Ectodermal cell (in vitro differentiated cells): Measurements from ENCODE around the gene CCL20. TPM values are rescaled to one million over a fixed set of nuclear protein-coding genes. Genes with fewer than 3 reads are reported as not detected.

Experiments
- H3K27ac ChIP-seq: 2 replicates; pipeline ENCODE4 v1.7.0; 2013; ENCODE audit warnings: mild to moderate bottlenecking, low read depth, low read length; ENCODE audit not compliant: insufficient read depth, poor library complexity, severe bottlenecking
- H3K27me3 ChIP-seq: 2 replicates; pipeline ENCODE4 v1.7.0; 2013; ENCODE audit warnings: mild to moderate bottlenecking, low read length; ENCODE audit not compliant: insufficient read depth, control insufficient read depth, poor library complexity, severe bottlenecking
- H3K36me3 ChIP-seq: one replicate; pipeline ENCODE4 v1.7.0; 2013; ENCODE audit warnings: low read length; ENCODE audit not compliant: control insufficient read depth, insufficient read depth
- H3K4me1 ChIP-seq: one replicate; pipeline ENCODE4 v1.7.0; 2013; ENCODE audit warnings: low read length; ENCODE audit not compliant: control insufficient read depth, insufficient read depth
- H3K4me3 ChIP-seq: 2 replicates; pipeline ENCODE4 v1.7.0; 2013; ENCODE audit warnings: low read depth, low read length, control low read depth; ENCODE audit not compliant: insufficient read depth
- H3K9me3 ChIP-seq: 2 replicates; pipeline ENCODE4 v1.7.0; 2013; ENCODE audit warnings: mild to moderate bottlenecking, low read length, moderate library complexity; ENCODE audit not compliant: control insufficient read depth
- WGBS, 2 experiments: methylation state at CpG; one replicate each; pipeline ENCODE4 v1.1.7; 2013; ENCODE audit warnings: missing lambda C conversion rate in 2 of 2; 5-methylcytosine and 5-hydroxymethylcytosine counted together
- polyA plus RNA-seq, 4 experiments: library from polyadenylated mRNA; stranded (reverse); fragments of 50-300 nt; gene quantifications; one replicate each; pipeline ENCODE4 v1.2.3, GENCODE V29; 2013

CCL20 gene
- polyA plus RNA-seq (2013, experiment 1 of 4): not detected
- not detected for polyA plus RNA-seq (2013, experiment 2 of 4)
- polyA plus RNA-seq (2013, experiment 3 of 4): not detected
- polyA plus RNA-seq (2013, experiment 4 of 4): not detected

- Histone ChIP-seq H3K36me3 (no peaks in the 10 kb centered on the region), H3K27me3 (no peaks in the 10 kb centered on the region), H3K4me3 (no peak within 1 kb of the TSS), H3K27ac (no peak within 1 kb of the TSS), H3K4me1 (no peaks in the 10 kb centered on the region), H3K9me3 (no peaks in the 10 kb centered on the region)
- 92 to 97% methylated on average over 9 of the region's 9 CpGs for WGBS, 2 experiments
These were observed at the start of gene CCL20 for GRCh38 chr2:227813562-227814353. CCL20 (plus strand) TSS chr2:227813842; CDS start chr2:227813912, 70 bp downstream.

DNA sequence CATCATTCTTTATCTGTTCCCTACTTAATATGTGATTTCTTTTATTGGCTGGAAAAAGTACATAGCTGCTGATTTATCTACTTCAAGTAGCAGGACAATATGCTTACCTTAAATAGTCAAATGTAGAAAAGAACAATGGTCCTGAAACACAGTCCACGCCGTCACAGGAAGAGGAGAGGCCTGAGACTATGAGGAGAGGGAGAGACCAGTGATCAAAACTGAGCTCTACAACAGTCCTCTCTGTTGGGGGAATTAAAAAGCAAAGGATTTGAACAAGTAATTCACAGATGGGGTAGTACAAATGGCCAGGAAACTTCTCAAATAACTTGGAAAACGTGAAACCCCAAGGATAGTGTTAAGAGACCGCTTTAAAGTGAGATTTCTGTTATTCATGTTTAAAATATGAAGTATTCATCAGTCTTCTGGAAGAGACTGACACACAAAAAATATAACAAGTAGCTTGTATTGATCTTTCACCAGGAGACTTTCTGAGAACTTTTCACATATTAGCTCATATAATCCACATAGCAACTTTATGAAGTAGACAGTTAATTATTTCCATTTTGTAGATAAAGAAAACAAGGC lies 47.8 kb upstream of the CCL20 start:
- H3K9me3 ChIP-seq: no peaks in the 10 kb centered on the region
- no peak overlapping the region for H3K4me3 ChIP-seq
- H3K36me3 ChIP-seq: no peaks in the 10 kb centered on the region
- H3K4me1 ChIP-seq: no peaks in the 10 kb centered on the region
- H3K27ac ChIP-seq: no peak overlapping the region
- 54 to 63% methylated on average over 4 of the region's 4 CpGs for WGBS, 2 experiments
- H3K27me3 ChIP-seq: no peaks in the 10 kb centered on the region

DNA sequence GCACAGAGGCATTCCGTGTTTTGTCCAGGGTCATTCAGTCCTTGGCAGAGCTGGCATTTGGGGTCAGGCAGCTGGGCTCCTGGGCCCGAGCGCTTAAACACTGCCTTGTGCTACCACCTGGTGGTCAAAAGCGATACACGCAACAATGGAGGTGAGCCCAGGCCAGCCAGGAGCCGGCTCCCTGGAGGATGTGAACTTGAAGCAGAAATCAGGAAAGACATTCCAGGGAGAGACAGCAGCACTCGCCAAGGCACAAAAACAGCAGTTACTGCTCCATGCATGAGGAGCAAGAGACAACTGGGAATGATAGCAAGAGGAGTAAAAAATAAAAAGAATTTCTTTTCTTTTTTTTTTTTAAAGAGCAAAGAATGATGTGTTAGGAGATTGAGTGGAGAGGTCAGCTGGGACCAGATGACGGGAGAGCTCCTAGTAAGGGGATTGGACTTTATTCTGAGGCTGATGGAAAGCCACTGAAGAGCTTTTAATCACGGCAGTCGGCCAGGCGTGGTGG lies 47.2 kb upstream of the CCL20 start:
- Histone ChIP-seq H3K4me1 (no peaks in the 10 kb centered on the region), H3K9me3 (no peaks in the 10 kb centered on the region), H3K27me3 (no peaks in the 10 kb centered on the region), H3K27ac (no peak overlapping the region), H3K4me3 (no peak overlapping the region), H3K36me3 (no peaks in the 10 kb centered on the region)
- 38 to 41% methylated on average over 11 of the region's 11 CpGs for WGBS, 2 experiments

DNA sequence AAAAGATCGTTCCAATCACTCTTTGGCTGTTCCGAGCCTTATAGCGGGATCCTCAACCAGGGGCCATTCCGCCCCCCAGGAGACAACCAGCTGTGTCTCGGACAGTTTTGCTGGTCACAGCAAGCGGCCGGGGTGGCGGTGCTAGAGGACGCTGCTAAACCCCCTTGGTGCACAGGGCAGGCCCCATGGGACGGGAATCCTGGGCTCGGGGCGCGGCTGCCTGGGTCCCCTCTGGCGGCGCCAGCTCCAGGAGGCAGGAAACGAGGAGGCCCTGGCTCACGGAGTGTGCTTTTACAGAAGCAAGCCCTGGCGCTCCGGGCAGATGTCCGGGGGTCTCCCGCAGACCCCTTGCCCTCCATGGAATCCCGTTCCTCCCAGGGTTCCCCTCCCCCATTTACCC lies 45.8 kb upstream of the CCL20 start:
- H3K36me3 ChIP-seq: no peaks in the 10 kb centered on the region

GRCh38 chr2:227772197-227772661 lies 41.4 kb upstream of the CCL20 start:
- no peaks in the 10 kb centered on the region for H3K4me1 ChIP-seq
- WGBS, 2 experiments: 70 to 86% methylated on average over 5 of the region's 5 CpGs
- no peak overlapping the region for H3K27ac ChIP-seq
- H3K27me3 ChIP-seq: no peaks in the 10 kb centered on the region
- no peak overlapping the region for H3K4me3 ChIP-seq
- no peaks in the 10 kb centered on the region for H3K36me3 ChIP-seq
- no peaks in the 10 kb centered on the region for H3K9me3 ChIP-seq

More for the DNA sequence above, 45.8 kb upstream of the CCL20 start:
- no peaks in the 10 kb centered on the region for H3K4me1 ChIP-seq
- H3K4me3 ChIP-seq: no peak overlapping the region
- H3K9me3 ChIP-seq: no peaks in the 10 kb centered on the region
- no peaks in the 10 kb centered on the region for H3K27me3 ChIP-seq
- 94 to 95% methylated on average over 22 of the region's 22 CpGs for WGBS, 2 experiments
- H3K27ac ChIP-seq: no peak overlapping the region

GRCh38 chr2:227772932-227773331 lies 40.7 kb upstream of the CCL20 start:
- Histone ChIP-seq H3K27me3 (no peaks in the 10 kb centered on the region), H3K4me3 (no peak overlapping the region), H3K4me1 (no peaks in the 10 kb centered on the region), H3K27ac (no peak overlapping the region), H3K36me3 (no peaks in the 10 kb centered on the region), H3K9me3 (no peaks in the 10 kb centered on the region)
- WGBS, 2 experiments: 79 to 89% methylated on average over 1 to 2 of the region's 2 CpGs

DNA sequence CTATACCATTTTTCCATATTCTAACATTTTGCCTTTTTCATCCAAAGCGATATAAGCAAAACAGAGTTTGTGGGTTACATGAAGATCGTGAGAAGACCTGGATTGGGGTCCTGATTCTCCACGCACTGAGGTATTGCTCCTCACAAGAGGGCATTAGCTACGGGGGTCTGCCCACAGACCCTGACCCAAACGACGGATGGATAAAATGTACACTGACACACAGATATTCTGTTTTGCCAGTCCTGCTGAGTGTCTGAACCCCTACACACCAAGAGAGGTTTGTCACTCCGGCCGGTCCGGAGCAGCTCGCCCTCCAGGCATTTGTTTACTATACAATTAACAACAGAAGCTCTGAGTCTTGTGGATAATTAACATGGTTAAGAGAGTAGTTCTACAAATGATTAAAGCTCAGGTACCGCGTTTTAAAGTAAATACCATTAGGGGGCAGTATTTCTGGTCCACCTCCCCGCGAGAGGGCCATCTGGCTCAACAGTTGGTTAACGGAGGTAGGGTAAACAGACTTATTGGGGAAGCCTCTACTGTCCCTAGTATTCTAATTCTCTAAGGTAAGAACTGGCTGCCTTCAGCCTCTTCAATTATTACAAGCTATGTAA lies 39.5 kb upstream of the CCL20 start:
- Histone ChIP-seq H3K27me3 (no peaks in the 10 kb centered on the region), H3K9me3 (no peaks in the 10 kb centered on the region), H3K4me1 (no peaks in the 10 kb centered on the region), H3K36me3 (no peaks in the 10 kb centered on the region), H3K4me3 (no peak overlapping the region), H3K27ac (no peak overlapping the region)
- WGBS, 2 experiments: 61 to 62% methylated on average over 13 to 15 of the region's 15 CpGs

DNA sequence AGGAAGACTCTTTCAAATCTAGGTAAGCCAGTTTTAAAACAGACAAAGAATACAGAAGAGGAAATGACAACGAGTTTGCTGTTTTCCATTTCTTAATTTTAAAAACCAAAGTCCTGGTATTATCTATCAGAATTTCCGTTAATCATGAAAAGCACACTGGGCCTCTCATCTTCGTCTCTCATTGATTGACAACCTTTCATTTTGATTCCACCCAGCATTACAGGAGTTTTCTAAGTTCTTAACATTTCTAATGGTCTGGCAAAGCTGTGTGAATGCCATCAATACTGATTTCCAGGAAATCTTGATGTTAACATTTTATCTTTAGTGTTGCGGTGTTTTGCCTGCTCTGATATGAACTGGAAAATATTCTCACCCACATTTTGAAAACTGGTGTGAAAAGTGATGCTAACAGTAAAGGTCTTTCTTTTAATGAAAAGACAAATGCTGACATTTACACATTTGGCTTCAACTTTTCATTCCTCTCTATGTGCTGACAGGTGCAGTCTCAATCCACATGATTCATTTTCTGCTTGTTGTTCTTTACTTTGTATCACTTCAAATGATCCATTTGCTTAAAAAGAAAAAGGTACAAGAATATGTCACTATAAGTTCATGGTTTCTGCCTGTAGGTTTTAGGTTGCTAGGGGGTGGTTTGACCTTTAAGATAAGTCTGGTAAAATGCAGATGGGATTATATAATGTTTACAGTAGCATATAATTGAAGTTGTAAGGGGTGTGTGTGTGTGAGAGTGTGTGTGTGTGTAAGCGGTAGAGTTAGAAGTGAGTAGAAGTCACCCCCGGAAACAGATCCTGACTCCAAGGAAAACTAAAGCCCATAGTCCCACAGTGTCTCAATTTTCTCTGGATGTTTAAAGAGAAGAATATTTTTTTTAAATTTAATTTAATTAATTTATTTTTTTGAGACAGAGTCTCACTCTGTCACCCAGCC lies 38.5 kb upstream of the CCL20 start:
- WGBS, 2 experiments: 95 to 96% methylated on average over 5 to 6 of the region's 6 CpGs
- H3K27ac ChIP-seq: no peak overlapping the region
- H3K27me3 ChIP-seq: no peaks in the 10 kb centered on the region
- H3K9me3 ChIP-seq: no peaks in the 10 kb centered on the region
- no peaks in the 10 kb centered on the region for H3K36me3 ChIP-seq
- no peak overlapping the region for H3K4me3 ChIP-seq
- H3K4me1 ChIP-seq: no peaks in the 10 kb centered on the region

DNA sequence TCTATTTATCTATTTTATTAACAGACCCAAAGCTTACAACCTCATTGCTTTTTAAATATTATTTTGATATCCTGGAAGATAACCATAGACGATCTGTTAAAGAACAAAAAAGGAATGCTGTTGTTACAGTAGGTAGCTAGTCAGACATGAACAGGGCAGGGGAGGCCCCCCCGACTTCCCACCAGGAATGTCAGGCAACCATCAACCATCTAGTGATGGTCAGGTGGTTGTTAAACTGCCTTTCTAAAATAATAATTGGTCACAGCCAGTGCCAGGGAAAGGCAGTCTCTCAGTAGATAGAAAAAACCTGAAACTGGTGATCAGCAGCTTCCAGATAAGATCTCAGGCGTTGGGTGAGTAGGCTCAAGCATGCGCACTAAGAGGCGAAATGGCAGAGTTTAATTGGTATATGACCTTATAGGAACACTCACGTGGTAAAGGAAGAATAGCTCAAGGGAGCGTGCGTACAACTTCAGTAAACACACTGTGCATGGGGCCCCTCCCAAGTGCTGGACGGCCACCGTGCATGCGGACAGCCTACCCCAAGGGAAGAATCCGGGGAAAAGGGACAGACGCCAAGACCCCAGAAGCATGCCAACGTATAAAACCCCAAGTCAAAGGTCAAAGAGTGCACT lies 32.5 kb upstream of the CCL20 start:
- H3K9me3 ChIP-seq: no peaks in the 10 kb centered on the region
- no peak overlapping the region for H3K27ac ChIP-seq
- 86% methylated on average over 14 of the region's 14 CpGs for WGBS, 2 experiments
- no peaks in the 10 kb centered on the region for H3K36me3 ChIP-seq
- H3K4me1 ChIP-seq: no peaks in the 10 kb centered on the region
- H3K27me3 ChIP-seq: no peaks in the 10 kb centered on the region
- H3K4me3 ChIP-seq: no peak overlapping the region
